Epidermal melanocyte (primary cell): ENCODE measurements around the gene NPTXR.

ENCODE experiments used
- DNase-seq: peaks from one replicate; pipeline ENCODE4 v3.0.0; 2011; ENCODE audit warnings: low spot score; ENCODE audit not compliant: insufficient read length

NPTXR gene

GRCh38 chr22:38773363-38773946, 70.4 kb downstream of the NPTXR start:
- DNase-seq, result no peak

GRCh38 chr22:38772623-38772873, 71.3 kb downstream of the NPTXR start:
- no peak for DNase-seq

- no peak for DNase-seq
Observed at GRCh38 chr22:38770257-38770949, 73.4 kb downstream of the NPTXR start.
